IMR-90 (cell line): Measurements from ENCODE around the gene NR5A2. TPM values are rescaled to one million over a fixed set of nuclear protein-coding genes. Genes with fewer than 3 reads are reported as not detected.

Source experiments
- ATAC-seq: fragments of 200-7000 bp; cut with Tn5 transposase; 2 replicates; pipeline ENCODE4 v1.9.1; 2020; ENCODE audit warnings: low read depth, mild to moderate bottlenecking, moderate library complexity
- BruUV-seq: library from RNA; stranded (reverse); fragments of 400-500 nt; replicated peaks from 2 replicates; lab custom pipeline; 2021; lab: Mats Ljungman, UMichigan
- CTCF ChIA-PET: fragments of 300-600 bp; formaldehyde crosslinking; extraction: SDS; loops from one replicate; lab custom pipeline; 2021; ENCODE audit warnings: antibody characterized with exemption; lab: Yijun Ruan, JAX
- POLR2A ChIA-PET: fragments of 300-600 bp; sonication (Branson Sonifier 250); formaldehyde crosslinking; loops from one replicate; lab custom pipeline; 2022; ENCODE audit warnings: antibody characterized with exemption; ENCODE audit not compliant: unreplicated experiment; lab: Charles Lee
- DNase-seq: peaks from one replicate; pipeline ENCODE4 v3.0.0; 2013
- H2AFZ ChIP-seq: replicated peaks from 2 replicates; pipeline ENCODE3; 2013; ENCODE audit warnings: low read length, mild to moderate bottlenecking; ENCODE audit not compliant: poor library complexity
- H2AK5ac ChIP-seq: 2 replicates; pipeline ENCODE4 v1.6.1; 2013; ENCODE audit warnings: low read depth, low read length, inconsistent platforms
- H2AK9ac ChIP-seq: replicated peaks from 2 replicates; pipeline ENCODE3; 2013; ENCODE audit warnings: mild to moderate bottlenecking, low read depth, low read length, moderate library complexity; ENCODE audit not compliant: poor library complexity
- H2BK120ac ChIP-seq: 2 replicates; pipeline ENCODE4 v1.6.1; 2013; ENCODE audit warnings: low read depth, low read length, inconsistent platforms
- H2BK15ac ChIP-seq: 3 replicates; pipeline ENCODE4 v1.6.1; 2013; ENCODE audit warnings: low read depth, low read length, inconsistent platforms
- H2BK20ac ChIP-seq: 2 replicates; pipeline ENCODE4 v1.6.1; 2013; ENCODE audit warnings: low read depth, mild to moderate bottlenecking, inconsistent platforms, low read length, moderate library complexity
- H2BK5ac ChIP-seq: 2 replicates; pipeline ENCODE4 v1.6.1; 2013; ENCODE audit warnings: mild to moderate bottlenecking, low read depth, low read length, inconsistent platforms; ENCODE audit not compliant: poor library complexity, severe bottlenecking
- H3K14ac ChIP-seq: replicated peaks from 2 replicates; pipeline ENCODE4 v1.6.1; 2013; ENCODE audit warnings: low read depth, low read length, inconsistent platforms
- H3K18ac ChIP-seq: 2 replicates; pipeline ENCODE4 v1.6.1; 2013; ENCODE audit warnings: low read depth, low read length, control low read depth
- H3K23ac ChIP-seq: 2 replicates; pipeline ENCODE4 v1.6.1; 2013; ENCODE audit warnings: low read depth, low read length, inconsistent platforms
- H3K27ac ChIP-seq: 2 replicates; pipeline ENCODE4 v1.5.1; 2013; ENCODE audit warnings: mild to moderate bottlenecking, control low read depth, low read length; ENCODE audit not compliant: insufficient read depth
- H3K27me3 ChIP-seq: 2 replicates; pipeline ENCODE4 v1.6.1; 2013; ENCODE audit warnings: low read length; ENCODE audit not compliant: control insufficient read depth, insufficient read depth
- H3K36me3 ChIP-seq: 2 replicates; pipeline ENCODE4 v1.6.1; 2013; ENCODE audit warnings: low read length, mixed read lengths; ENCODE audit not compliant: control insufficient read depth, insufficient read depth
- H3K4ac ChIP-seq: 2 replicates; pipeline ENCODE4 v1.6.1; 2013; ENCODE audit warnings: low read depth, low read length, inconsistent platforms
- H3K4me1 ChIP-seq: 2 replicates; pipeline ENCODE4 v1.6.1; 2013; ENCODE audit warnings: low read length, mixed read lengths; ENCODE audit not compliant: control insufficient read depth, insufficient read depth
- H3K4me2 ChIP-seq: 2 replicates; pipeline ENCODE4 v1.6.1; 2013; ENCODE audit warnings: low read depth, mild to moderate bottlenecking, control low read depth, low read length, moderate library complexity
- H3K4me3 ChIP-seq: 2 replicates; pipeline ENCODE4 v1.5.1; 2013; ENCODE audit warnings: low read depth, mild to moderate bottlenecking, control low read depth, low read length, moderate library complexity; ENCODE audit not compliant: insufficient read depth
- H3K56ac ChIP-seq: 2 replicates; pipeline ENCODE4 v1.6.1; 2013; ENCODE audit warnings: low read length, inconsistent platforms; ENCODE audit not compliant: insufficient read depth; ENCODE audit errors: extremely low read depth
- H3K79me1 ChIP-seq, 2 experiments: 2 replicates each; pipeline ENCODE4 v1.6.1; 2013; ENCODE audit warnings: low read length in 2 of 2, inconsistent platforms in 1 of 2, low read depth in 1 of 2
- H3K9ac ChIP-seq: 2 replicates; pipeline ENCODE4 v1.6.1; 2013; ENCODE audit warnings: low read depth, low read length, control low read depth
- H3K9me1 ChIP-seq: 2 replicates; pipeline ENCODE4 v1.6.1; 2013; ENCODE audit warnings: low read length, inconsistent platforms; ENCODE audit not compliant: insufficient read depth
- H3K9me3 ChIP-seq: 2 replicates; pipeline ENCODE4 v1.6.1; 2013; ENCODE audit warnings: low read length; ENCODE audit not compliant: control insufficient read depth, insufficient read depth
- H4K20me1 ChIP-seq: 2 replicates; pipeline ENCODE4 v1.6.1; 2013; ENCODE audit warnings: low read length, inconsistent platforms; ENCODE audit not compliant: insufficient read depth
- H4K5ac ChIP-seq: 2 replicates; pipeline ENCODE4 v1.6.1; 2013; ENCODE audit warnings: mild to moderate bottlenecking, low read depth, low read length, control low read depth
- H4K8ac ChIP-seq, 2 experiments: 2 replicates each; pipeline ENCODE4 v1.6.1; 2013; ENCODE audit warnings: low read depth in 2 of 2, low read length in 2 of 2, control low read depth in 1 of 2, inconsistent platforms in 1 of 2
- H4K91ac ChIP-seq: 2 replicates; pipeline ENCODE4 v1.6.1; 2013; ENCODE audit warnings: low read depth, low read length, inconsistent platforms; ENCODE audit not compliant: insufficient read depth
- CEBPB ChIP-seq: IDR thresholded peaks from 2 replicates; pipeline ENCODE4 v1.6.1; 2012; ENCODE audit warnings: low read depth, low read length, improper control_type of control experiment
- MAFK ChIP-seq: IDR thresholded peaks from 2 replicates; pipeline ENCODE4 v1.6.1; 2012; ENCODE audit warnings: low read depth, low read length, improper control_type of control experiment
- WGBS, 2 experiments: methylation state at CpG; one replicate each; pipeline versions ENCODE4 v1.1.5 to v1.1.7; 2013; ENCODE audit warnings: missing lambda C conversion rate in 2 of 2; ENCODE audit not compliant: insufficient read length in 1 of 2; ENCODE audit errors: extremely low coverage in 2 of 2; 5-methylcytosine and 5-hydroxymethylcytosine counted together
- dilution Hi-C: fragments of 300-500 bp; cut with HindIII; formaldehyde crosslinking; loops from one replicate; pipeline ENCODE4 v1.14.3; 2018; ENCODE audit warnings: low sequenced_read_pairs; ENCODE audit not compliant: unreplicated experiment
- in situ Hi-C: fragments of 300-500 bp; cut with MboI; formaldehyde crosslinking; loops from 3 replicates; pipeline ENCODE4 v1.14.3; 2019; ENCODE audit warnings: low sequenced_read_pairs, inconsistent platforms, mixed read lengths
- intact Hi-C: fragments of 100-400 bp; cut with micrococcal nuclease; formaldehyde crosslinking; loops from 2 replicates; pipeline ENCODE4 v1.10.0; 2022
- polyA plus RNA-seq, 3 experiments: library from polyadenylated mRNA; depleted of rRNA; stranded (reverse); fragments of >200 nt; gene quantifications; 2 replicates each; pipeline ENCODE4 v1.2.3, GENCODE V29; 2012; ENCODE audit warnings: low replicate concordance in 1 of 3
- total RNA-seq: library from RNA; depleted of rRNA; stranded (reverse); fragments of >200 nt; gene quantifications from 2 replicates; pipeline ENCODE4 v1.2.3, GENCODE V29; 2012

NR5A2 gene
- total and polyA plus RNA-seq, 2 of the 4 experiments (the other 2 are of a cell fraction), result 0.03 to 0.18 TPM

- Histone ChIP-seq H2AK9ac (no peak overlapping the region), H3K4ac (peak overlapping the region; percentile 38; the same call in 1 of the 2 replicates), H2AFZ (no peak overlapping the region), H3K9me1 (peaks cover under 1% of the 10 kb centered on the region; the same call in 1 of the 2 replicates), H3K23ac (no peak overlapping the region), H3K18ac (peak overlapping the region; percentile 3; the same call in 1 of the 2 replicates), H2BK120ac (peak overlapping the region; percentile 36; the same call in 1 of the 2 replicates), H3K56ac (no peak overlapping the region; the same call in 1 of the 2 replicates), H4K20me1 (no peaks in the 10 kb centered on the region), H3K36me3 (no peaks in the 10 kb centered on the region), H4K5ac (no peak overlapping the region; the same call in 1 of the 2 replicates), H3K27ac (peak overlapping the region; percentile 15; the same call in 1 of the 2 replicates), H2BK15ac (peak overlapping the region; percentile 8; the same call in 1 of the 3 replicates), H3K4me1 (peaks cover 6% of the 10 kb centered on the region; the same call in 1 of the 2 replicates), H3K9me3 (no peaks in the 10 kb centered on the region), H4K8ac (peak overlapping the region in 1 of 2 experiments; percentile 73; a peak in 2 of 4 replicates), H3K9ac (no peak overlapping the region), H2AK5ac (peak overlapping the region; percentile 32; the same call in 1 of the 2 replicates), H3K79me1 (no peaks in the 10 kb centered on the region), H3K14ac (peak overlapping the region; percentile 58), H2BK5ac (peak overlapping the region; percentile 52), H3K4me3 (no peak overlapping the region), H3K4me2 (no peak overlapping the region), H2BK20ac (peak overlapping the region; percentile 87), H3K27me3 (no peaks in the 10 kb centered on the region), H4K91ac (0 out of 2 replicates have a peak overlapping the region, but pooled peaks have one; percentile 27)
- no TSS peak for BruUV-seq
- POLR2A ChIA-PET, result no interaction called here
- intact Hi-C loops, result no loop called here
- no peak for ATAC-seq
- dilution Hi-C loops, result no loop called here
- CTCF ChIA-PET, result no interaction called here
- in situ Hi-C loops, result no loop called here
- WGBS, 2 experiments, result no CpG with 5 or more reads among the region's 1 CpG
- TF ChIP-seq CEBPB (peak; percentile 19; the same call in 1 of the 2 replicates), MAFK (no peak)
- DNase-seq, result no peak
Observed at GRCh38 chr1:200206761-200207160, 179.3 kb downstream of the NR5A2 start.
